BJ (cell line): ENCODE measurements around the gene CAPS. TPM values are rescaled to one million over a fixed set of nuclear protein-coding genes. Genes with fewer than 3 reads are reported as not detected.

Source experiments
- CTCF ChIA-PET: fragments of 350-600 bp; formaldehyde crosslinking; extraction: SDS; loops from one replicate; lab custom pipeline; 2021; ENCODE audit warnings: antibody characterized with exemption, inconsistent platforms; lab: Yijun Ruan, JAX
- POLR2A ChIA-PET: fragments of 300-600 bp; sonication (Branson Sonifier 250); formaldehyde crosslinking; extraction: SDS; loops from one replicate; lab custom pipeline; 2021; ENCODE audit warnings: antibody characterized with exemption; lab: Charles Lee
- DNase-seq: peaks from one replicate; pipeline ENCODE4 v3.0.0-alpha.2; 2011; ENCODE audit warnings: low read depth
- H3K27me3 ChIP-seq: 2 replicates; pipeline ENCODE4 v1.6.0; 2011; ENCODE audit warnings: low read length; ENCODE audit not compliant: control insufficient read depth, insufficient read depth
- H3K36me3 ChIP-seq: 2 replicates; pipeline ENCODE4 v1.5.1; 2011; ENCODE audit warnings: low read length; ENCODE audit not compliant: control insufficient read depth, insufficient read depth
- H3K4me3 ChIP-seq: 2 replicates; pipeline ENCODE4 v1.5.1; 2011; ENCODE audit warnings: low read depth, mild to moderate bottlenecking, control low read depth, low read length
- CTCF ChIP-seq: IDR thresholded peaks from 2 replicates; pipeline ENCODE4 v1.5.1; 2011; ENCODE audit warnings: low read depth, mild to moderate bottlenecking, control low read depth, inconsistent platforms, low read length, moderate library complexity; ENCODE audit not compliant: insufficient read depth
- polyA plus RNA-seq: library from polyadenylated mRNA; depleted of rRNA; stranded (reverse); fragments of >200 nt; gene quantifications from 2 replicates; pipeline ENCODE4 v1.2.3, GENCODE V29; 2011; rRNA removed

Gene CAPS
- polyA plus RNA-seq, 1 experiment: 5.6 TPM

GRCh38 chr19:5963855-5964254, 49.8 kb downstream of the CAPS start:
- Histone ChIP-seq H3K4me3 (no peak overlapping the region), H3K36me3 (peaks cover 2% of the 10 kb centered on the region; the same call in 1 of the 2 replicates), H3K27me3 (no peaks in the 10 kb centered on the region)
- POLR2A ChIA-PET: no interaction called here
- TF ChIP-seq CTCF: no peak
- CTCF ChIA-PET: interaction anchor here (0.8 to 2.0 kb wide), 2 partner anchors 12 to 59 kb away, joined by 4 to 6 read pairs; no protein-coding TSS in a partner anchor
- DNase-seq: no peak

DNA sequence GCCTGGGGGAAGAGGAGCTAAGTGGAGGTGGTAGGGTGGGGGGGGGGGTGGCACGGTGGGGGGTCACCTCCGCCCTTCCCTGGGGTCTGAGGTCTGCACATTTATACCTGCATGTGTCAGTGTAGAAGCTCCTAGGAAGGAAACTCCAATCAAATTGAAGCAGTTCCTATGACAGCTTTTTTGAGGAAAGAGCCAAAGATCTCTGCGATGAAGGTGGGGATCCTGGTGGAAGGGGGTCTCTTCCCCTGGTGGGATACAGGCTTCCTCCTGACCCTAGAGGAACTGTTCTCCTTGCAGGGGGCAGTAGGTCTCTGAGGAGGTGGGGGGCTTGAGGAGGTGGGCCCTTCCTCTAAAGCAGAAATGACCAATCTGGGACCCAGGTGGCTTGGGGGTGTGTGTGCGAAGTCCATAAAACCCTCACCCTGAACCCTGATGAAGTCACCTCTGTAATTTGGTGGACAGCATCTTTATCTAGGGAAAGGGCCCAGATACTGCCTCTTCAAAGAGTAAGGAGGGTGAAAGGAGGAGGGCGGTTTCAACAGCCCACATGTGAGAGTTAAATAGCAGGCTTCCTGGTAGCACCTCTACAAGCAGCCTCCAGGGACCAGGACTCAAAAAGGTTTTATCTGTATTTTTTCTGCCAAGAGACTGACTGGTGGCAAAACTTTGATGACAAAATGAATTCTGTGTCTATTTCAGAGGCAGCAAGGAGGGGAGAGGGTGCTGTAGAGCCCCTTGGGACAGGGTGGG, 50.9 kb downstream of the CAPS start:
- no peak for DNase-seq
- TF ChIP-seq CTCF: no peak
- Histone ChIP-seq H3K36me3 (peaks cover 5% of the 10 kb centered on the region), H3K4me3 (no peak overlapping the region), H3K27me3 (no peaks in the 10 kb centered on the region)
- ChIA-PET CTCF (interaction anchor here (0.7 to 2.1 kb wide), 3 partner anchors 10 to 57 kb away, joined by 3 to 9 read pairs (median 4); no protein-coding TSS in a partner anchor), POLR2A (no interaction called here)

Other genes starting within 250 kb of the CAPS start
- gene MICOS13, start 233.7 kb upstream of the CAPS start, polyA plus RNA-seq: 65.2 and 67.8 TPM in 2 replicates
- gene HSD11B1L, start 233.2 kb upstream of the CAPS start, polyA plus RNA-seq: 5.3 and 5.6 TPM in 2 replicates
- 824 and 912 TPM in 2 replicates for gene RPL36, start 224.0 kb upstream of the CAPS start, polyA plus RNA-seq
- 55.4 and 77.4 TPM in 2 replicates for gene LONP1, start 194.1 kb upstream of the CAPS start, polyA plus RNA-seq
- not detected in 2 replicates for gene CATSPERD, start 193.6 kb upstream of the CAPS start, polyA plus RNA-seq
- gene PRR22, start 129.5 kb upstream of the CAPS start, polyA plus RNA-seq: 0.28 and 0.53 TPM in 2 replicates
- 9.9 and 13.7 TPM in 2 replicates for gene DUS3L, start 123.1 kb upstream of the CAPS start, polyA plus RNA-seq
- 0.20 and 0.22 TPM in 2 replicates for gene NRTN, start 109.2 kb upstream of the CAPS start, polyA plus RNA-seq
- not detected in 2 replicates for gene FUT6, start 74.6 kb upstream of the CAPS start, polyA plus RNA-seq
- gene FUT3, start 62.8 kb upstream of the CAPS start, polyA plus RNA-seq: not detected in 2 replicates
- not detected in 2 replicates for gene FUT5, start 43.7 kb upstream of the CAPS start, polyA plus RNA-seq
- gene NDUFA11, start 10.5 kb upstream of the CAPS start, polyA plus RNA-seq: 242 and 351 TPM in 2 replicates
- gene VMAC, start 9.4 kb upstream of the CAPS start, polyA plus RNA-seq: 3.3 and 4.2 TPM in 2 replicates
- 54.2 and 68.6 TPM in 2 replicates for gene RANBP3, start 63.9 kb downstream of the CAPS start, polyA plus RNA-seq
- 4.9 and 5.7 TPM in 2 replicates for gene RFX2, start 196.2 kb downstream of the CAPS start, polyA plus RNA-seq
- not detected in 2 replicates for gene ACSBG2, start 221.4 kb downstream of the CAPS start, polyA plus RNA-seq